K562 (cell line): ENCODE data around the gene SMCO3.

Experiments
- EP300 ChIP-seq: IDR thresholded peaks from 2 replicates; pipeline ENCODE4 v1.6.1; 2012; ENCODE audit warnings: low read length, improper control_type of control experiment
- ETV6 ChIP-seq, 3 experiments: fragments of 150-350 bp in 1 of 3; sonication (generic) in 1 of 3; formaldehyde crosslinking in 1 of 3; IDR thresholded peaks; 2 replicates each; pipeline versions ENCODE4 v1.6.1 to v1.8.0; 2014 to 2022; ENCODE audit warnings: borderline replicate concordance in 2 of 3, low read depth in 2 of 3, antibody characterized with exemption in 1 of 3, low read length in 1 of 3, mild to moderate bottlenecking in 1 of 3, missing genetic modification reagents in 1 of 3
- FIP1L1 ChIP-seq: fragments of 200-400 bp; formaldehyde crosslinking; IDR thresholded peaks from 2 replicates; pipeline ENCODE4 v1.6.1; 2018; ENCODE audit warnings: mild to moderate bottlenecking, low read depth, low read length; ENCODE audit not compliant: poor library complexity, severe bottlenecking
- NFIC ChIP-seq: fragments of 450-650 bp; IDR thresholded peaks from 2 replicates; pipeline ENCODE4 v1.6.1; 2017; ENCODE audit warnings: mild to moderate bottlenecking, inconsistent platforms
- POLR2A ChIP-seq: fragments of 450-650 bp; conservative IDR thresholded peaks from 2 replicates; pipeline ENCODE4 v1.6.1; 2016
- PRMT5 ChIP-seq: sonication (generic); formaldehyde crosslinking; IDR thresholded peaks from 2 replicates; pipeline ENCODE4 v1.5.0; 2020; ENCODE audit warnings: missing genetic modification reagents
- U2AF2 ChIP-seq: fragments of 200-400 bp; formaldehyde crosslinking; optimal IDR thresholded peaks from 2 replicates; pipeline ENCODE3; 2017; ENCODE audit warnings: low read depth, mild to moderate bottlenecking, low read length
- TF ChIP-seq, protein P1 (sequence below): sonication (generic); formaldehyde crosslinking; IDR thresholded peaks from 2 replicates; pipeline ENCODE4 v1.8.0; 2023; ENCODE audit warnings: missing genetic modification reagents, mild to moderate bottlenecking, borderline replicate concordance
- TF ChIP-seq, protein P2 (sequence below): fragments of 450-650 bp; IDR thresholded peaks from 2 replicates; pipeline ENCODE4 v1.7.1; 2018; ENCODE audit warnings: mild to moderate bottlenecking, low read depth; ENCODE audit not compliant: partially characterized antibody
- TF ChIP-seq, protein P3 (sequence below): fragments of 250-450 bp; sonication (Bioruptor Pico); IDR thresholded peaks from 2 replicates; pipeline ENCODE4 v1.4.0; 2020
- TF ChIP-seq, protein P4 (sequence below): fragments of 450-650 bp; IDR thresholded peaks from 2 replicates; pipeline ENCODE4 v1.6.1; 2017; ENCODE audit warnings: mild to moderate bottlenecking, moderate library complexity
- TF ChIP-seq, protein P5 (sequence below): fragments of 250-450 bp; sonication (Bioruptor Pico); IDR thresholded peaks from 2 replicates; pipeline ENCODE4 v1.8.0; 2022; ENCODE audit warnings: moderate library complexity, mild to moderate bottlenecking, inconsistent platforms

DNA sequence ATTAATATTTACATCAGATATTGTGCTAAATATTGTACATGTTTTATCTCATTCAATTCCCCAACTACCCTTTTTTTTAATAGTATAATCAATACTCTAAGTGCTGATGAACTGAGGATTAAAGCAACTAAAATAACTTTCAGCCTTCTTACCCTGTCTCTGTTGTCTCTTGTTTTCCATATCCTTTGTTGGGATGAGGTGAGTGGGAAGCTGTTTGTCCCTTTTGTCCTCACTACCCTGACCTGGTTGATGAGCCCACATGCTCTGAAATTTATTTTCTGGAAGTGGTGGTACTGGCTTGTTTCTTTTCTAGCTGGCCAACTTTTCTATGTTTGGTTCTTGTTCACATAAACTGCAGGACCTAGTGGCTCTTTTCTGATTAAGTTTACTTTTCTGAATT, 38.9 kb upstream of the SMCO3 start:
- TF ChIP-seq NFIC = no peak
- TF ChIP-seq FIP1L1 = no peak
- no peak for TF ChIP-seq EP300
- TF ChIP-seq, protein P1, sequence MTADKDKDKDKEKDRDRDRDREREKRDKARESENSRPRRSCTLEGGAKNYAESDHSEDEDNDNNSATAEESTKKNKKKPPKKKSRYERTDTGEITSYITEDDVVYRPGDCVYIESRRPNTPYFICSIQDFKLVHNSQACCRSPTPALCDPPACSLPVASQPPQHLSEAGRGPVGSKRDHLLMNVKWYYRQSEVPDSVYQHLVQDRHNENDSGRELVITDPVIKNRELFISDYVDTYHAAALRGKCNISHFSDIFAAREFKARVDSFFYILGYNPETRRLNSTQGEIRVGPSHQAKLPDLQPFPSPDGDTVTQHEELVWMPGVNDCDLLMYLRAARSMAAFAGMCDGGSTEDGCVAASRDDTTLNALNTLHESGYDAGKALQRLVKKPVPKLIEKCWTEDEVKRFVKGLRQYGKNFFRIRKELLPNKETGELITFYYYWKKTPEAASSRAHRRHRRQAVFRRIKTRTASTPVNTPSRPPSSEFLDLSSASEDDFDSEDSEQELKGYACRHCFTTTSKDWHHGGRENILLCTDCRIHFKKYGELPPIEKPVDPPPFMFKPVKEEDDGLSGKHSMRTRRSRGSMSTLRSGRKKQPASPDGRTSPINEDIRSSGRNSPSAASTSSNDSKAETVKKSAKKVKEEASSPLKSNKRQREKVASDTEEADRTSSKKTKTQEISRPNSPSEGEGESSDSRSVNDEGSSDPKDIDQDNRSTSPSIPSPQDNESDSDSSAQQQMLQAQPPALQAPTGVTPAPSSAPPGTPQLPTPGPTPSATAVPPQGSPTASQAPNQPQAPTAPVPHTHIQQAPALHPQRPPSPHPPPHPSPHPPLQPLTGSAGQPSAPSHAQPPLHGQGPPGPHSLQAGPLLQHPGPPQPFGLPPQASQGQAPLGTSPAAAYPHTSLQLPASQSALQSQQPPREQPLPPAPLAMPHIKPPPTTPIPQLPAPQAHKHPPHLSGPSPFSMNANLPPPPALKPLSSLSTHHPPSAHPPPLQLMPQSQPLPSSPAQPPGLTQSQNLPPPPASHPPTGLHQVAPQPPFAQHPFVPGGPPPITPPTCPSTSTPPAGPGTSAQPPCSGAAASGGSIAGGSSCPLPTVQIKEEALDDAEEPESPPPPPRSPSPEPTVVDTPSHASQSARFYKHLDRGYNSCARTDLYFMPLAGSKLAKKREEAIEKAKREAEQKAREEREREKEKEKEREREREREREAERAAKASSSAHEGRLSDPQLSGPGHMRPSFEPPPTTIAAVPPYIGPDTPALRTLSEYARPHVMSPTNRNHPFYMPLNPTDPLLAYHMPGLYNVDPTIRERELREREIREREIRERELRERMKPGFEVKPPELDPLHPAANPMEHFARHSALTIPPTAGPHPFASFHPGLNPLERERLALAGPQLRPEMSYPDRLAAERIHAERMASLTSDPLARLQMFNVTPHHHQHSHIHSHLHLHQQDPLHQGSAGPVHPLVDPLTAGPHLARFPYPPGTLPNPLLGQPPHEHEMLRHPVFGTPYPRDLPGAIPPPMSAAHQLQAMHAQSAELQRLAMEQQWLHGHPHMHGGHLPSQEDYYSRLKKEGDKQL = no peak
- TF ChIP-seq, protein P2, sequence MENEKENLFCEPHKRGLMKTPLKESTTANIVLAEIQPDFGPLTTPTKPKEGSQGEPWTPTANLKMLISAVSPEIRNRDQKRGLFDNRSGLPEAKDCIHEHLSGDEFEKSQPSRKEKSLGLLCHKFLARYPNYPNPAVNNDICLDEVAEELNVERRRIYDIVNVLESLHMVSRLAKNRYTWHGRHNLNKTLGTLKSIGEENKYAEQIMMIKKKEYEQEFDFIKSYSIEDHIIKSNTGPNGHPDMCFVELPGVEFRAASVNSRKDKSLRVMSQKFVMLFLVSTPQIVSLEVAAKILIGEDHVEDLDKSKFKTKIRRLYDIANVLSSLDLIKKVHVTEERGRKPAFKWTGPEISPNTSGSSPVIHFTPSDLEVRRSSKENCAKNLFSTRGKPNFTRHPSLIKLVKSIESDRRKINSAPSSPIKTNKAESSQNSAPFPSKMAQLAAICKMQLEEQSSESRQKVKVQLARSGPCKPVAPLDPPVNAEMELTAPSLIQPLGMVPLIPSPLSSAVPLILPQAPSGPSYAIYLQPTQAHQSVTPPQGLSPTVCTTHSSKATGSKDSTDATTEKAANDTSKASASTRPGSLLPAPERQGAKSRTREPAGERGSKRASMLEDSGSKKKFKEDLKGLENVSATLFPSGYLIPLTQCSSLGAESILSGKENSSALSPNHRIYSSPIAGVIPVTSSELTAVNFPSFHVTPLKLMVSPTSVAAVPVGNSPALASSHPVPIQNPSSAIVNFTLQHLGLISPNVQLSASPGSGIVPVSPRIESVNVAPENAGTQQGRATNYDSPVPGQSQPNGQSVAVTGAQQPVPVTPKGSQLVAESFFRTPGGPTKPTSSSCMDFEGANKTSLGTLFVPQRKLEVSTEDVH = no peak
- TF ChIP-seq POLR2A = no peak
- no peak for TF ChIP-seq PRMT5 (CRISPR knock-in tag)
- TF ChIP-seq ETV6 (IDR thresholded peaks at IDR 0.05; ENCODE audit: borderline replicate concordance in 1 of 2, low read depth in 2 of 2, low read length in 1 of 2) = no peak
- no peak for TF ChIP-seq ETV6 (CRISPR knock-in tag; IDR thresholded peaks at IDR 0.05; ENCODE audit: borderline replicate concordance)
- no peak for TF ChIP-seq U2AF2
- TF ChIP-seq, protein P3, sequence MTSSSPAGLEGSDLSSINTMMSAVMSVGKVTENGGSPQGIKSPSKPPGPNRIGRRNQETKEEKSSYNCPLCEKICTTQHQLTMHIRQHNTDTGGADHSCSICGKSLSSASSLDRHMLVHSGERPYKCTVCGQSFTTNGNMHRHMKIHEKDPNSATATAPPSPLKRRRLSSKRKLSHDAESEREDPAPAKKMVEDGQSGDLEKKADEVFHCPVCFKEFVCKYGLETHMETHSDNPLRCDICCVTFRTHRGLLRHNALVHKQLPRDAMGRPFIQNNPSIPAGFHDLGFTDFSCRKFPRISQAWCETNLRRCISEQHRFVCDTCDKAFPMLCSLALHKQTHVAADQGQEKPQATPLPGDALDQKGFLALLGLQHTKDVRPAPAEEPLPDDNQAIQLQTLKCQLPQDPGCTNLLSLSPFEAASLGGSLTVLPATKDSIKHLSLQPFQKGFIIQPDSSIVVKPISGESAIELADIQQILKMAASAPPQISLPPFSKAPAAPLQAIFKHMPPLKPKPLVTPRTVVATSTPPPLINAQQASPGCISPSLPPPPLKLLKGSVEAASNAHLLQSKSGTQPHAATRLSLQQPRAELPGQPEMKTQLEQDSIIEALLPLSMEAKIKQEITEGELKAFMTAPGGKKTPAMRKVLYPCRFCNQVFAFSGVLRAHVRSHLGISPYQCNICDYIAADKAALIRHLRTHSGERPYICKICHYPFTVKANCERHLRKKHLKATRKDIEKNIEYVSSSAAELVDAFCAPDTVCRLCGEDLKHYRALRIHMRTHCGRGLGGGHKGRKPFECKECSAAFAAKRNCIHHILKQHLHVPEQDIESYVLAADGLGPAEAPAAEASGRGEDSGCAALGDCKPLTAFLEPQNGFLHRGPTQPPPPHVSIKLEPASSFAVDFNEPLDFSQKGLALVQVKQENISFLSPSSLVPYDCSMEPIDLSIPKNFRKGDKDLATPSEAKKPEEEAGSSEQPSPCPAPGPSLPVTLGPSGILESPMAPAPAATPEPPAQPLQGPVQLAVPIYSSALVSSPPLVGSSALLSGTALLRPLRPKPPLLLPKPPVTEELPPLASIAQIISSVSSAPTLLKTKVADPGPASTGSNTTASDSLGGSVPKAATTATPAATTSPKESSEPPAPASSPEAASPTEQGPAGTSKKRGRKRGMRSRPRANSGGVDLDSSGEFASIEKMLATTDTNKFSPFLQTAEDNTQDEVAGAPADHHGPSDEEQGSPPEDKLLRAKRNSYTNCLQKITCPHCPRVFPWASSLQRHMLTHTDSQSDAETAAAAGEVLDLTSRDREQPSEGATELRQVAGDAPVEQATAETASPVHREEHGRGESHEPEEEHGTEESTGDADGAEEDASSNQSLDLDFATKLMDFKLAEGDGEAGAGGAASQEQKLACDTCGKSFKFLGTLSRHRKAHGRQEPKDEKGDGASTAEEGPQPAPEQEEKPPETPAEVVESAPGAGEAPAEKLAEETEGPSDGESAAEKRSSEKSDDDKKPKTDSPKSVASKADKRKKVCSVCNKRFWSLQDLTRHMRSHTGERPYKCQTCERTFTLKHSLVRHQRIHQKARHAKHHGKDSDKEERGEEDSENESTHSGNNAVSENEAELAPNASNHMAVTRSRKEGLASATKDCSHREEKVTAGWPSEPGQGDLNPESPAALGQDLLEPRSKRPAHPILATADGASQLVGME = no peak
- TF ChIP-seq, protein P4, sequence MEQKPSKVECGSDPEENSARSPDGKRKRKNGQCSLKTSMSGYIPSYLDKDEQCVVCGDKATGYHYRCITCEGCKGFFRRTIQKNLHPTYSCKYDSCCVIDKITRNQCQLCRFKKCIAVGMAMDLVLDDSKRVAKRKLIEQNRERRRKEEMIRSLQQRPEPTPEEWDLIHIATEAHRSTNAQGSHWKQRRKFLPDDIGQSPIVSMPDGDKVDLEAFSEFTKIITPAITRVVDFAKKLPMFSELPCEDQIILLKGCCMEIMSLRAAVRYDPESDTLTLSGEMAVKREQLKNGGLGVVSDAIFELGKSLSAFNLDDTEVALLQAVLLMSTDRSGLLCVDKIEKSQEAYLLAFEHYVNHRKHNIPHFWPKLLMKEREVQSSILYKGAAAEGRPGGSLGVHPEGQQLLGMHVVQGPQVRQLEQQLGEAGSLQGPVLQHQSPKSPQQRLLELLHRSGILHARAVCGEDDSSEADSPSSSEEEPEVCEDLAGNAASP = no peak
- TF ChIP-seq, protein P5, sequence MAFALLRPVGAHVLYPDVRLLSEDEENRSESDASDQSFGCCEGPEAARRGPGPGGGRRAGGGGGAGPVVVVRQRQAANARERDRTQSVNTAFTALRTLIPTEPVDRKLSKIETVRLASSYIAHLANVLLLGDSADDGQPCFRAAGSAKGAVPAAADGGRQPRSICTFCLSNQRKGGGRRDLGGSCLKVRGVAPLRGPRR (CRISPR knock-in tag) = no peak
